HEK293T (cell line): Measurements from ENCODE around the gene YRDC.

Experiments
- BHLHE40 ChIP-seq: fragments of 450-650 bp; IDR thresholded peaks from 2 replicates; pipeline ENCODE4 v1.6.1; 2016; ENCODE audit warnings: mild to moderate bottlenecking, moderate library complexity, borderline replicate concordance
- ELF4 ChIP-seq: fragments of 450-650 bp; IDR thresholded peaks from 2 replicates; pipeline ENCODE4 v1.6.1; 2017; ENCODE audit warnings: antibody characterized with exemption
- FOXA1 ChIP-seq: fragments of 450-650 bp; IDR thresholded peaks from 2 replicates; pipeline ENCODE4 v1.6.1; 2016; ENCODE audit warnings: mild to moderate bottlenecking
- FOXM1 ChIP-seq: fragments of 450-650 bp; IDR thresholded peaks from 2 replicates; pipeline ENCODE4 v1.6.1; 2017; ENCODE audit warnings: mild to moderate bottlenecking, borderline replicate concordance
- HDGF ChIP-seq: fragments of 450-650 bp; IDR thresholded peaks from 2 replicates; pipeline ENCODE4 v1.6.1; 2017; ENCODE audit warnings: antibody characterized with exemption, borderline replicate concordance
- SP1 ChIP-seq: fragments of 450-650 bp; IDR thresholded peaks from 2 replicates; pipeline ENCODE4 v1.6.1; 2017
- SUZ12 ChIP-seq: fragments of 450-650 bp; IDR thresholded peaks from 2 replicates; pipeline ENCODE4 v1.6.1; 2016; ENCODE audit warnings: mild to moderate bottlenecking
- TARDBP ChIP-seq: fragments of 450-650 bp; IDR thresholded peaks from 2 replicates; pipeline ENCODE4 v1.6.1; 2016

GRCh38 chr1:37817481-37817880 is 9.5 kb upstream of the YRDC start:
- TF ChIP-seq SP1 = no peak
- TF ChIP-seq BHLHE40 = no peak
- TF ChIP-seq TARDBP = no peak
- TF ChIP-seq FOXM1 = no peak
- TF ChIP-seq SUZ12 = no peak
- no peak for TF ChIP-seq HDGF
- TF ChIP-seq FOXA1 = no peak
- TF ChIP-seq ELF4 = no peak
